ENCODE measurements around the gene SH3BP5.

DNA sequence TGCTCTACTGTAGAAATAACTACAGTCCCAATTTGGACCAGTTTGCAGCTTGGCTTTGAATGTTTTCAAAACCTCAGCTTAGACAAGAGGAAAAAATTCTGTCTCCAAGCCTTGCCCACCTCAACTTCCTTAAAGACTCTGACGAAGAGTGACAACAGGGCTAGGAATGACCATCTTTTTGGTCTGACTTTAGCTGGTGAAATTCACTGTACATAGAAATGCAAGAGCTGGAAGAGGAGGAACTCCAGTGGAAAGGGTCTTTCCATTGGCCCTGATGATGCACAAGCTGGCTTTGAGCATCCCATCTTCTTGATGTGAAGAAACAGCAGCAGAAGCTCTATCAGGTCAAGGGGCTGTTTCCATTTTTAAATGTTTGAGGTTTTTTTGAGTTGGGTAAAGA is 22.7 kb upstream of the SH3BP5 start:
- TF ChIP-seq, protein P1, sequence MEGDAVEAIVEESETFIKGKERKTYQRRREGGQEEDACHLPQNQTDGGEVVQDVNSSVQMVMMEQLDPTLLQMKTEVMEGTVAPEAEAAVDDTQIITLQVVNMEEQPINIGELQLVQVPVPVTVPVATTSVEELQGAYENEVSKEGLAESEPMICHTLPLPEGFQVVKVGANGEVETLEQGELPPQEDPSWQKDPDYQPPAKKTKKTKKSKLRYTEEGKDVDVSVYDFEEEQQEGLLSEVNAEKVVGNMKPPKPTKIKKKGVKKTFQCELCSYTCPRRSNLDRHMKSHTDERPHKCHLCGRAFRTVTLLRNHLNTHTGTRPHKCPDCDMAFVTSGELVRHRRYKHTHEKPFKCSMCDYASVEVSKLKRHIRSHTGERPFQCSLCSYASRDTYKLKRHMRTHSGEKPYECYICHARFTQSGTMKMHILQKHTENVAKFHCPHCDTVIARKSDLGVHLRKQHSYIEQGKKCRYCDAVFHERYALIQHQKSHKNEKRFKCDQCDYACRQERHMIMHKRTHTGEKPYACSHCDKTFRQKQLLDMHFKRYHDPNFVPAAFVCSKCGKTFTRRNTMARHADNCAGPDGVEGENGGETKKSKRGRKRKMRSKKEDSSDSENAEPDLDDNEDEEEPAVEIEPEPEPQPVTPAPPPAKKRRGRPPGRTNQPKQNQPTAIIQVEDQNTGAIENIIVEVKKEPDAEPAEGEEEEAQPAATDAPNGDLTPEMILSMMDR (IDR thresholded peaks at IDR 0.05 in 2 of 3, conservative IDR thresholded peaks at IDR 0.05 in 1 of 3; ENCODE audit: borderline replicate concordance in 1 of 3, insufficient read depth in 1 of 3, low read depth in 2 of 3, low read length in 2 of 3) = no peak
- TF ChIP-seq REST (IDR thresholded peaks at IDR 0.05; ENCODE audit: low read depth) (no peak), EZH2 (IDR thresholded peaks at IDR 0.05) (no peak)
